H1 (cell line): Measurements from ENCODE around the gene VSIR. TPM values are rescaled to one million over a fixed set of nuclear protein-coding genes. Genes with fewer than 3 reads are reported as not detected.
A peak's percentile ranks its signal among the peaks of the same experiment; 100 is the strongest.

Source experiments
- BRCA1 ChIP-seq: IDR thresholded peaks from 2 replicates; pipeline ENCODE4 v1.6.1; 2012; ENCODE audit warnings: low read depth, low read length, improper control_type of control experiment
- CHD2 ChIP-seq: IDR thresholded peaks from 2 replicates; pipeline ENCODE4 v1.6.1; 2012; ENCODE audit warnings: low read length, improper control_type of control experiment
- CREB1 ChIP-seq: IDR thresholded peaks from 2 replicates; pipeline ENCODE4 v1.6.1; 2012; ENCODE audit warnings: inconsistent platforms
- CTCF ChIP-seq, 3 experiments: IDR thresholded peaks; 1 replicate in 2 of 3; 2 replicates in 1 of 3; pipeline versions ENCODE4 v1.5.1 to v1.6.1; 2011; ENCODE audit warnings: low read length in 3 of 3, mild to moderate bottlenecking in 3 of 3, inconsistent platforms in 2 of 3, low read depth in 1 of 3, moderate library complexity in 1 of 3; ENCODE audit not compliant: insufficient read depth in 1 of 3; ENCODE audit errors: control extremely low read depth in 1 of 3
- EZH2 ChIP-seq: fragments of 200-600 bp; sonication (generic); IDR thresholded peaks from 2 replicates; pipeline ENCODE4 v1.7.1; 2012; ENCODE audit warnings: low read depth, mild to moderate bottlenecking, moderate library complexity, low read length, inconsistent platforms; ENCODE audit not compliant: severe bottlenecking
- HDAC2 ChIP-seq, 2 experiments: fragments of 300-600 bp in 1 of 2; sonication (generic) in 1 of 2; IDR thresholded peaks; 2 replicates each; pipeline ENCODE4 v1.6.1; 2011 to 2012; ENCODE audit warnings: low read depth in 2 of 2, low read length in 2 of 2, mild to moderate bottlenecking in 2 of 2, moderate library complexity in 2 of 2, borderline replicate concordance in 1 of 2, inconsistent platforms in 1 of 2
- JUN ChIP-seq: IDR thresholded peaks from 2 replicates; pipeline ENCODE4 v1.6.1; 2011; ENCODE audit warnings: low read depth, mild to moderate bottlenecking, improper control_type of control experiment, low read length
- JUND ChIP-seq: IDR thresholded peaks from 2 replicates; pipeline ENCODE4 v1.6.1; 2011; ENCODE audit warnings: mild to moderate bottlenecking, improper control_type of control experiment, low read length
- KDM4A ChIP-seq: IDR thresholded peaks from one replicate; pipeline ENCODE4 v1.7.1; 2012; ENCODE audit warnings: low read depth, mild to moderate bottlenecking, moderate library complexity, low read length, inconsistent platforms; ENCODE audit not compliant: severe bottlenecking
- PHF8 ChIP-seq: fragments of 200-600 bp; sonication (generic); conservative IDR thresholded peaks from 2 replicates; pipeline ENCODE4 v1.7.1; 2012; ENCODE audit warnings: low read depth, mild to moderate bottlenecking, inconsistent platforms, low read length, moderate library complexity
- POU5F1 ChIP-seq: IDR thresholded peaks from 2 replicates; pipeline ENCODE4 v1.6.1; 2011; ENCODE audit warnings: low read depth, mild to moderate bottlenecking, low read length, moderate library complexity
- RBBP5 ChIP-seq: IDR thresholded peaks from 2 replicates; pipeline ENCODE4 v1.7.1; 2012; ENCODE audit warnings: low read depth, mild to moderate bottlenecking, inconsistent platforms, low read length, moderate library complexity, borderline replicate concordance
- RNF2 ChIP-seq: fragments of 200-900, 300-1000 bp; sonication (generic); IDR thresholded peaks from 2 replicates; pipeline ENCODE4 v1.7.1; 2016; ENCODE audit warnings: borderline replicate concordance, low read depth, mild to moderate bottlenecking, antibody characterized with exemption, low read length; ENCODE audit not compliant: poor library complexity, severe bottlenecking; ENCODE audit errors: missing control alignments
- SAP30 ChIP-seq: fragments of 300-600 bp; sonication (generic); IDR thresholded peaks from 2 replicates; pipeline ENCODE4 v1.7.1; 2012; ENCODE audit warnings: low read length, moderate library complexity, mild to moderate bottlenecking, inconsistent platforms; ENCODE audit not compliant: insufficient read depth, insufficient replicate concordance
- SP4 ChIP-seq: IDR thresholded peaks from 2 replicates; pipeline ENCODE4 v1.6.1; 2012; ENCODE audit warnings: low read length, inconsistent platforms
- SUZ12 ChIP-seq: fragments of 200-600 bp; sonication (generic); IDR thresholded peaks from 2 replicates; pipeline ENCODE4 v1.6.1; 2012; ENCODE audit warnings: mild to moderate bottlenecking, inconsistent platforms, low read length, moderate library complexity, mixed read lengths
- TAF7 ChIP-seq: optimal IDR thresholded peaks from 2 replicates; pipeline ENCODE3; 2011; ENCODE audit warnings: low read depth, mild to moderate bottlenecking, inconsistent platforms, low read length, moderate library complexity, borderline replicate concordance
- ZNF274 ChIP-seq: IDR thresholded peaks from 2 replicates; pipeline ENCODE4 v1.7.0; 2012; ENCODE audit warnings: low read length, borderline replicate concordance; ENCODE audit errors: extremely low read depth
- polyA plus RNA-seq, 7 experiments: library from polyadenylated mRNA; depleted of rRNA in 3 of 7; stranded (reverse) in 5 of 7; unstranded in 2 of 7; fragments of >200 nt in 5 of 7; fragments of 200-250 nt in 2 of 7; gene quantifications; 1 replicate in 5 of 7; 2 replicates in 1 of 7; 4 replicates in 1 of 7; pipeline versions ENCODE4 v1.2.1 to v1.2.3, GENCODE V29; 2011 to 2013; ENCODE audit warnings: missing spikeins in 2 of 7, mixed read lengths in 2 of 7
- total RNA-seq: library from RNA; stranded (reverse); fragmentation: NEBNext Ultra II Directional; extraction: Animal tissue kit (Norgen Biotek cat#: 25700); gene quantifications from 2 replicates; pipeline ENCODE4 v1.2.1, GENCODE V29; 2021

Gene VSIR
- total and polyA plus RNA-seq, 2 of the 8 experiments (the other 6 are each of a cell fraction or from before 2014, with no cell fraction given): 0.33 TPM; not detected in 1

GRCh38 chr10:71812016-71812912, 38.9 kb upstream of the VSIR start (continued):
- TF ChIP-seq SP4 (no peak), CREB1 (no peak), CTCF (IDR thresholded peaks at IDR 0.05; ENCODE audit: control extremely low read depth in 1 of 3, insufficient read depth in 1 of 3, low read depth in 1 of 3, low read length in 3 of 3) (peak; percentile 71 to 82 (median 79)), ZNF274 (no peak), TAF7 (no peak), EZH2 (no peak), CHD2 (no peak), PHF8 (no peak), SAP30 (no peak), RNF2 (no peak), JUND (no peak), KDM4A (no peak), SUZ12 (no peak), BRCA1 (no peak), RBBP5 (no peak), JUN (no peak), HDAC2 (IDR thresholded peaks at IDR 0.05; ENCODE audit: borderline replicate concordance in 1 of 2, low read depth in 2 of 2, low read length in 2 of 2) (no peak), POU5F1 (no peak)
